Stromal cell of bone marrow (primary cell): Measurements from ENCODE around the gene PRRT2.
"Not testable (repeated sequence)": the region's sequence is repeated elsewhere in the genome, so short reads cannot be mapped to it uniquely, and the experiment has no call there.

Experiments
- DNase-seq: peaks from one replicate; pipeline ENCODE4 v3.0.0-alpha.2; 2012; ENCODE audit warnings: low read depth

Gene PRRT2

DNA sequence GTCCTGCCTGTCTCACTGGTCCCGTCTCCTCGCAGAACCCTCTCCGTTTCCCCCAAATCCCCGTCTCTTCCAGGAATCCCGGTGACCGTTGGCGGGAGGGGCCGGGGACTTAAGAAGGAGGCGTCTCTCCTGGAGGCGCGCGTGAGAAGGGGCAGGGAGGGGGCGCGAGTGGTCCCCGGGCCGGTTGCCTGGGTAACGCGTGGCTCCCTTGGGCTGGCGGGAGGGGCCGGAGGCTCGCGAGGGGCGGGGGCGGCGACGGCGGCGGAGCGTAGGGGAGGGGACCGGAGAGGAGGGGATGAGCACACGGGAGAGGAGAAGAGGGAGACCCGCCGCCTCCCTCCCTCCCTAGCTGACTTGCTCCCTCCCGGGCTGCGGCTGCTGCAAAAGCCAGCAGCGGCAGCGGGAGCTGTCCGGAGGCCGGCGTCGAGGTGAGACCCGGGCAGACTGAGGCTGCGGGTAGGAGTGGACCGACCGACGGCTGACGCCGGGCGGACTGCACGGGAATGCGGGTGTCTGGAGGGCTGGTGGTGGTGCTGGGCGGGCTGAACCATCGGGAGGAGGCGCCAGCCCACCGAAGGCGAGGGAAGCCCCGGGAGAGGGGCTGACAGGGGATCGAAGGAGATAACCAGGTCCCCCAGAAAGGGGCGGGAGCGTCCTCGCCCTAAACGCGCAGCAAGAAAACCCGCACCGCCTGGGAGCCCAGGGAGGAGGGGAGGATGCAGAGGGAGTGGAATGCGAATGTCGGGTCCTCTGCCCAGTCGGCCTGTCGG is at the start of gene PRRT2:
Gene PRRT2 (plus strand): TSS at position 298 of the 770 bp plus-strand sequence. CDS start 862 bp downstream, outside the sequence.
- DNase-seq, result no peak

DNA sequence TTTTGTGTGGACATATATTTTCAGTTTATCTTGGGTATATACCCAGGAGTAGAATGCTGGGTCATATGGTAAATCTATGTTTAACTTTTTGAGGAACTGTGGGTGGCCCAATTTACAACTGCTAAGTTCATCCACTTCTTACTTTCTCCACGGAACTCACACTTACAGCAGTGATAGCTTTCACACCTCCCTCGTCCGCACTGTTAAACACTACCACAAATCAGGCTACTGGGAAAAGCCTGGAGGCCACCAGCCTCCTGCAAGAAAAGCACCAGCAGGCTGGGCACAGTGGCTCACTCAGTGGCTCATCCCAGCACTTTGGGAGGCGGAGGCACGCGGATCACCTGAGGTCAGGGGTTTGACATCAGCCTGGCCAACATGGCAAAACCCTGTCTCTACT is 48.7 kb upstream of the PRRT2 start:
- no peak for DNase-seq

DNA sequence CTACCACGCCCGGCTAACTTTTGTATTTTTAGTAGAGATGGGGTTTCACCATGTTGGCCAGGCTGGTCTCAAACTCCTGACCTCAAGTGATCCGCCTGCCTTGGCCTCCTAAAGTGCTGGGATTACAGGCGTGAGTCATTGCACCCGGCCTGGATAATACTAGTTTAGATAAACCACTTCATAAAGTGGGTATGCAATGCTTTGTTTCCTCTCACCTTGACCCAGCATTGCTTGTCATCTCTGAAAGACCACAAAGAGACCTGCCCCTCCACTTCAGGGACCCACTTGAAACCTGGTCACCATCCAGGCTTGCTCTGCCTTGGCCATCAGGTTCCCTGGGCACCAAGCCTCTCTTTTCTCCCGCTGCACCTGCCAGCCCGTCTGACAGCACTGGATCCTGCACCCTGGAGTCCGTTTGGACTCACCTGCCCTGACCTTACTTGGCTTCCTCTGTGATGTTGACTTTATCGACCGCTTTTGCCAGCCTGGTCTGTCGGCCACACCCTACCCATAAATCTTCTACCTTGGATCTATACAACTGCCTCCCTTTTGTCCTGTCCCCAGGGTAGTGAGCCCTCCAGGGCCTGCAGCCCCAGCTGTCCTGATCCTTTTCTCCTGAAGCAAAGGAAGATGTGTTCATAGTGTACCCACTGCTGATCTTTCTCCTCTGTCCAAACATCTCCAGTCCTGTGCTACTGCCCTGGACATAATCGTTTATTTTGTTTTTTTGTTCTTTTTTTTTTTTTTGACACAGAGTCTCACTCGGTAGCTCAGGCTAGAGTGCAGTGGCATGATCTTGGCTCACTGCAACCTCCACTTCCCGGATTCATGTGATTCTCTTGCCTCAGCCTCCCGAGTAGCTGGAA is 46.6 kb upstream of the PRRT2 start:
- DNase-seq, result no peak

DNA sequence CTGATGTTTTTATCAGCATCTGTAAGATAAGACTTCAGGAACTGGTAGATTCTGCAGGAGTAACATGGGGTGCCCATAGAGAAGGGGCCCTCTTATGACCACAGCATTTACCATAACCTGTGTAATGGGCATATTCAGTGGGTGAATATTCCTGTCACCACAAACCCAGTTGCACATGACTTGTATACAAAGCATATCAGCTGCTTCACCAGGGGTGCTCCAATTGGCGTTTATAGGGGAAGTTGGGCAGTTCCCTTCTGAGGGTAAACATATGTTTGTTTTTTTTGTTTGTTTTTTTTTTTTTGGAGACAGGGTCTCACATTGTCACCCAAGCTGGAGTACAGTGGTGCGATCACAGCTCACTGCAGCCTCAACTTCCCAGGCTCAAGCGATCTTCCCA is 45.4 kb upstream of the PRRT2 start:
- no peak for DNase-seq

DNA sequence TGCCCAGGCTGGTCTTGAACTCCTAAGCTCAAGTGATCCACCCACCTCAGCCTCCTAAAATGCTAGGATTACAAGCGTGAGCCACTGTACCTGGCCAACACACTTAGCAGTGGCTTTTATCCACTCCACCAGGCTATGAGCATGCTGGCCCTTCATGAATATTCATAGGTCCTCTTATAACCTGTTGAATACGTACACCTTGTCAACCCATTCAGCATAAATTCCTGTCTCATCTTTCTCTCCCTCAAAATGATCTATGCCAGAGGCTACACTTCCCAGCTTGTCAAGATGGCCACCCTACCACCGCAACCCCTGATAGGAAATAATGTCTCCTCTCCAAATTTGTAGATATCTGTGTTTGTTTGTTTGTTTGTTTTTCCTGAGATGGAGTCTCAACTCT is 44.9 kb upstream of the PRRT2 start:
- DNase-seq, result no peak

DNA sequence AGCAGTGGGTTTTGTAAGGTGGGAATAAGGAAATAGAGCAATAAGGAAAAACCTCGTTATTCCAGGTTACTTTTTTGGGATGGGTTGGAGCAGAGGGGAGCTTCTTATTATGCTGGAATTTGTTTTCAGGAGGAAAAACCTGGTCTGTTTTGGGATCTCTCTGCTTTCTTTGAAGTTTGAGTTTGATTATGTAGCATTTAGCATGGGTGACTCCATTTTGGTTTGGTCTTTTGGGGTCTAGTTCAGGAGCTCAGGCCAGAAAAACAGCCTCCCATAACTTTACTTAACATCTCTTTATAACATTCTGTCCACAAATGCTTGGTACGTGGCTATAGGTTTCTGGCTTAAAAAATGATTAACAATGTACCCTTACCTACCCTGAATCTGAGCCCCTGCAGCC is 42.5 kb upstream of the PRRT2 start:
- DNase-seq, result no peak

DNA sequence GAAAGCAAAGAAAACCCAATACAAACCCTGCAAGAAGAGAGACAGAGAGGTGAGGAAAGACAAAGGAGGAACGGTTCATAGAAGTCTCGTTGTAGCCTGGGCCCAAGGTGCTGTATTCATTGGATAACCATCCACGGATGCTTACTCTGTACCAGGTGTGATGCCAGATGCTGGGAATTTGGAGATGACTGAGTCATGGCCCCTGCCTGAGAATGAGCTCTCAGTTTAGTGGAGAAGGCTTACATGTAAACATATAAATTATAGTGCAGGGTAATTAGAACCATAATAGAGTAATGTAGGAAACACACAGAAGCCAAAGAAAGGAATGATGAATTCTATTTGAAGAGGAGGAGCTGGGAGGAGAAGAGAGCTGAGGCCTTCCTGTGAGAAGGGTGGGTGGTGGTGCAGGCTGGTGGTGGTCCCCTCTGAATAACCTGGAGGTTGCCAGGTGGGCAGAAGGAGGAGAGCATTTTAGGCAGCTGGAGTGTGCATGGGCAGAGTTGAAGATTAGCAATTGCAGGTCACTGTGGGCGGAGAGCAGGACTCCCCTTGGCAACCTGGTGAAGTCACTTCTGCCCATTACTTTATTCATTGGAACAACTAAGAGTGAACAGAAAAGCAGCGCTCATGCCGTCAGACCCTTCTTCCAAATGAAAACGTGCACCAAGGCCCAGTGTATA is 41.6 kb upstream of the PRRT2 start:
- no peak for DNase-seq

DNA sequence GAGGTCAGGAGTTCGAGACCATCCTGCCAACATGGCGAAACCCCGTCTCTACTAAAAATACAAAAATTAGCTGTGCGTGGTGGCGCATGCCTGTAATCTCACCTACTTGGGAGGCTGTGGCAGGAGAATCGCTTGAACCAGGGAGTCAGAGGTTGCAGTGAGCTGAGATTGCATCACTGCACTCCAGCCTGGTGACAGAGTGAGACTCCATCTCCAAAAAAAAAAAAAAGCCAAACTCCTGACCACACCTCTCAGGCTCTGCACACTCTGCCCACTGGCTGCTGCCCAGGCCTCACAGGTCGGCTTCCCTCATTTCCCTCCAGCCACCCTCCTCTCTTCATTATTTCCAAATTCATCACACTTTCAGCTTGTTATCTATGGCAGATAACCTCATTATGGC is 39.7 kb upstream of the PRRT2 start:
- DNase-seq, result not testable (repeated sequence)

DNA sequence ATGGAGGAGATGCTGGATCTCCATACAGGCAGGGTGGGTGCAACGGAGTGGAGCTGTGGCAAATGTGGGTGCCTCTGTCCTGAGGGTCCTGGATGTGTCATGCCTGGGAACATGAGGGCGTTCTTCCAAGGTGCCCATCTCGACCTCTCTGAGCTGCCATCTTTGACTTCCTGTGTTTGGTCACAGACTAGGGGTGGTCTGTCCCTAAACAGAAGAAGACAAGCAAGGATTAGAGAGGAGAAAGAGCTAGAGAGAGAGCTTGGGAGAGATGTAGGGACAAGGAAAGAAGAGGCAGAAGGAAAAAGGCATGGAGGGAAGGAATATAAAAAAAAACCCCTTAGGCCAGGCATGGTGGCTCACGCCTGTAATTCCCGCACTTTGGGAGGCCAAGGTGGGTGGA is 37.3 kb upstream of the PRRT2 start:
- DNase-seq, result no peak

DNA sequence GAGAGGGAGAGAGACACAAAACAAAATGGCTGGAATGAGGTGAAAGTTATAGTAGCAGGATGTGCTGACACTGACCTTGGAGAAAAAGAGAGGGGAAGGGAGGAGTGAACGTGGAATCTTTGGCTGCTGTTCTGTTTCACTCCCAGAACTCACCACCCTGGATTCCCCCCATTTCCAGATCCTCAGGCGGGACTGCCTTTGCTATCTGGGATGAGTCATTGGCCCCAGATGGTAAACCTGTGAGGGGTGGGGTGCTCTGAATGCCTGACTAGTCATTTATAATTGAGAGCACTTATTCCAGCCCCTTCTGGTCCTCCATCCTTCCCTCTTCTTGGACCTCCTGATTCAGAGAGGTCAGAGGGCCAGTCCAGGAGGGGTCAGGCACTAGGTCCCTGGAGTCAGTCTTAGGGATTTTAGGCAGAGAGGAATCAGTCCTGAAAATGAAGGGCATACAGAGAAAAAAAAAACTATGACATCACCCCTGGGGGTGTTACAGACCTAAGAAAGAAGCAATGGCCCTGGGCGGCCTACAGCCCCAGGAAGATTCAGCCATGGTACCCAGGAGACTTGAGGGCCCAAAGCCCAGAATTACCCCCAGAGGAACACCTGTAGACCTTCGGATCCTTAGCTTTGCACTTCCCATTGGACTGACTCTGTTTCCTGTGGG is 36.1 kb upstream of the PRRT2 start:
- no peak for DNase-seq

DNA sequence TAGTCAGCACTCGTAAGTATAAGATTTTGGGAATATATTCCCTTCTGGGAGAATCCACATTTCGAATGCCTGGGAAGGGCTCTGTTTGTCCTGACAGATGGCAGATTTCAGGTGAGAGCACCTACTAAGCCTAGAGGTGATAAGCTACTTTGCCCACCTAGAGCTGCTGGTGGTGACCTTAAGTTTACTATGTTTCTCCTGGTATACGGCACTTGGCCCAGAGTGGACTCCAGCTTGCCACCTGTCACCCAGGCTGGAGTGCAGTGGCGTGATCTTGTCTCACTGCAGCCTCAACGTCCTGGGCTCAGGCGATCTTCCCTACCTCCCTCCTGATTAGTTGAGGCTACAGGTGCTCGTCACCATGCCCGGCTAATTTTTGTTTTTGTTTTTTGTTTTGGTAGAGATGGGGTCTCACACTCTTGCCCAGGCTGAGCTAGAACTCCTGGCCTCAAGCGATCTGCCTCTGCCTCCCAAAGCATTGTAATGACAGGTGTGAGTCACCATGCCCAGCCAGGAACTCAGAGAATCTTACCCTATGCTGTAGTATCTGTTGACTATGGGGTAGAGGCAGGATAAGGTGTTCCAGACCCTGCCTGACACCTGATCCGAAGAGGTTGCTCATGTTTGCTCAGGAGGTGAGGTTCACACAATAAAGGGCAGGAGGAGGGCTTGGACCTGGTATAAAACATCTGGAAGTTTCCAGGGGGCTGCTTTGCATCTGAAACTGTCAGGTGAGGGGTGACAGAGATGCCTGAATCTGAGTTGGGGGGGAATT is 34.2 kb upstream of the PRRT2 start, which contains the start of gene ZG16:
Gene ZG16 (plus strand): TSS at position 681 of the 775 bp plus-strand sequence. CDS start 1,011 bp downstream, outside the sequence.
- DNase-seq, result no peak

DNA sequence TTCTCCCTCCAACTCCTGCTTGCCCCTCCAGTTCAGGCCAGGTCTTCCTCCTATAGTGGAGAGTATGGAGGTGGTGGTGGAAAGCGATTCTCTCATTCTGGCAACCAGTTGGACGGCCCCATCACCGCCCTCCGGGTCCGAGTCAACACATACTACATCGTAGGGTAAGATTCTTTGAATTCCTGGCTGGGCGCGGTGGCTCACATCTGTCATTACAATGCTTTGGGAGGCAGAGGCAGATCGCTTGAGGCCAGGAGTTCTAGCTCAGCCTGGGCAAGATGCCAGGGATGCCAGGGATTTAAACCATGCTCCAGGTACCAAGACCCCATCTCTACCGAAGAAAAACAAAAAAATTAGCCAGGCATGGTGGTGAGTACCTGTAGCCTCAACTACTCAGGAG is 32.5 kb upstream of the PRRT2 start:
- no peak for DNase-seq

DNA sequence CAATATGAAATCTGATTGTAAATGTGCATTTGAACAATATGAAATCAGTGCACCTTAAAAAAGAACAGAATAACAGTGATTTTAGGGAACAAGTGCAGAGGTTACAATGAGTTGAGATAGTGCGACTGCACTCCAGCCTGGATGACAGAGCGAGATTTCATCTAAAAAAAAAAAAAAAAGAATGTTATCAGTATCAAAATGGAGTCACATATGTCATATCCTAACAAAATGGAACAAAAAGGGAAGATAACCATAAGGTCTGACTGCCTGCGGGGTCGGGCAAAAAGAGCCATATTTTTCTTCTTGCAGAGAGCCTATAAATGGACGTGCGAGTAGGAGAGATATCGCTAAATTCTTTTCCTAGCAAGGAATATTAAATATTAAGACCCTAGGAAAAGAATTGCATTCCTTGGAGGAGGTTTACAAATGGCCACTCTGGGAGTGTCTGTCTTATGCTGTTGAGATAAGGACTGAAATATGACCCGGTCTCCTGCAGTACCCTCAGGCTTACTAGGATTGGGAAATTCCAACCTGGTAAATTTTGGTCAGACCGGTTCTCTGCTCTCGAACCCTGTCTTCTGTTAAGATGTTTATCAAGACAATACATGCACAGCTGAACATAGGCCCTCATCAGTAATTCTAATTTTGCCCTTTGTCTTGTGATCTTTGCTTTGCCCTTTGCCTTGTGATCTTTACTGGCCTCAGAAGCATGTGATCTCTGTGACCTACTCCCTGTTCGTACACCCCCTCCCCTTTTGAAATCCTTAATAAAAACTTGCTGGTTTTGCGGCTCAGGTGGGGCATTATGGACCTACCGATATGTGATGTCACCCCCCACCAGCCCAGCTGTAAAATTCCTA is 28.7 kb upstream of the PRRT2 start:
- DNase-seq, result not testable (repeated sequence)

DNA sequence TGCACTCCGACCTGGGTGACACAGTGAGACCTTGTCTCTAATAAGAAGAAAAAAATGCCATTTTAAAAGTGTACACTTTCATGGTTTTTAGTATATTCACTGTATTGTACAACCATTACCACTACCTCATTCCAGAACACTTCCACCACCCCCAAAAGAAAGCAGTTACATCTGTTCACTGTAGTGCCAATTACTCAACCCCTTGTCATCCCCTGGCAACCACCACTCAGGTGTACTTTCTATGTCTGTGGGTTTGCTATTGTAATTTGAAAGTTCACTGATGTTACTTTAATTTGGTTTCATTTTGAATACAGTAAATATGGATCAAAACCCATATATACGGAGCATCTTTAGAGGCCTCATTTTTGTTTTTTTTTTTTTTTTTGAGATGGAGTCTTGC is 27.8 kb upstream of the PRRT2 start:
- no peak for DNase-seq

DNA sequence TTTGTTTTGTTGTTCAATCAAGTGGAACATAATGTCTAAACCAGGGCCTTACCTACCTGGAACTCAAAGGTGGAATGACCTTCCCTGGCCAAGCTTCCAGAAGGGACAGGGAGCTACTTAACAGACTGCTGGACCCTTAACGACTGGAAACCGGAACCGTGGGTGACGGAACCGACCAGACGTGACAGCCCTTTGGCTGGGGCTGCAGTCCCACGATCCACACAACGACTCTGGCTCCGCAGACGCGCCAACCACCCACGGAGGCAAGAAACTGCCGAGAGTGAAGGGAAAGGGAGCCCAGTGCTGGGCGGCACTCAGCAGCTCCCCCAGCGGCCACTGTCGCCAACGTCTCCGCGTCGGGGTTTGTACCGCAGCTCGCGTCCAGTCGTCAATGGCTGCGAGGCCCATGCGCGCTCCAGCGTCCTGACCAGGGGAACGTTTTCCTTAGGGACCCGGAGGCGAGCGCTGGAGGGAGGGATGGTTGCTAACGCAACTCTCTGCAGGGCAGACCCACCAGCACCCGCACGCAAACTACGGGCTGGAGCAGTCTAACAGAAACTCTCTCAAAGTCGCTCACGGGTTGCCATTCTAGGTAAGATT is 27.0 kb upstream of the PRRT2 start:
- DNase-seq, result no peak

DNA sequence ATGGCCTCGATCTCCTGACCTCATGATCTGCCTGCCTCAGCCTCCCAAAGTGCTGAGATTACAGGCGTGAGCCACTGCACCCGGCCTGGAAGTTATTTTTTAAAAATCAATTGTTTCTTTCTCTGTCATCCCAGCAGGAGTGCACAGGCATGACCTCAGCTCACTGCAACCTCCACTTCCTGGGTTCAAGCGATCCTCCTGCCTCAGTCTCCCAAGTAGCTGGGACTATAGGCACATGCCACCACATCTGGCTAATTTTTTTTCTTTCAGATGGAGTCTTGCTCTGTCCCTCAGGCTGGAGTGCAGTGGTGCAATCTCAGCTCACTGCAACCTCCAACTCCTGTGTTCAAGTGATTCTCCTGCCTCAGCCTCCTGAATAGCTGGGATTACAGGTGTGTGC is 24.8 kb upstream of the PRRT2 start:
- not testable (repeated sequence) for DNase-seq

DNA sequence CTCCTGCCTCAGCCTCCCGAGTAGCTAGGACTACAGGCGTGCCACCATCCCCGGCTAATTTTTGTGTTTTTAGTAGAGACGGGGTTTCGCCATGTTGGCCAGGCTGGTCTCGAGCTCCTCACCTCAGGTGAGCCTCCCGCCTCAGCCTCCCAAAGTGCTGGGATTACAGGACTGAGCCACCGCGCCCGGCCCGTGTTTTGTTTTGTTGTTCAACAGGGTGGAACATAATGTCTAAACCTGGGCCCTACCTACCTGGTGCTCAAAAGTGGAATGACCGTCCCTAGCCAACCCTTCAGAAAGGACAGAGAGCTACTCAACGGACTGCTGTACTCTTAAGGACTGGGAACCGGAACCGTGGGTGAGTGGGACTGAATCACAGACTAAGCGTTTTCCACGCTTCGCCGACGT is 22.2 kb upstream of the PRRT2 start:
- no peak for DNase-seq

DNA sequence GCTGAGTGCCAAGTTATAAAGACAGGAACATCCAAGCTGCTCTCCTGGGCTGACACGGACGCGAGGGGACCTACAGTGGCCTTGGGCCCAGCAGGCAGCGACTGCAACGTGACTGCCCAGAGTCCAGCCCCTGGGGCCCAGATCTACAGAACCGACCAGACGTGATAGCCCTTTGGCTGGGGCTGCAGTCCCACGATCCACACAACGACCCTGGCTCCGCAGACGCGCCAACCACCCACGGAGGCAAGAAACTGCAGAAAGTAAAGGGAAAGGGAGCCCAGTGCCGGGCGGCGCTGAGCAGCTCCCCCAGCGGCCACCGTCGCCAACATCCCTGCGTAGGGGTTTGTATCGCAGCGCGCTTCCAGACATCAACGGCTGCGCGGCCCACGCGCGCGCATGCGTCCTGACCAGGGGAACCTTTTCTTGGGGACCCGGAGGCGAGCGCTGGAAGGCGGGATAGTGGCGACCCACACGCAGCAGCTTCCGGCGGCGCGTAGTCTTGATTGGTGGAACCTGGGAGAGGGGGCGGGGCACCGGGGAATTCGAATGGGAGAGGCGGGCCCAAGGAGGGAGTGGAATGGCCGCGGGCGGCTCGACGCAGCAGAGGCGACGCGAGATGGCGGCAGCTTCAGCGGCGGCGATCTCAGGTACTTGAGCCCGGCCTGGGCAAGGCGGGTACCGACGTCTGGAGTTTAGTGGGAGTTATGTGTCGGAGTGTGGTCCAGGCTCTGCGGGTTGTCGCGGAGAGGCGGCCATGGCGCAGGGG is 21.6 kb upstream of the PRRT2 start, which contains the start of gene KIF22:
Gene KIF22 (plus strand): TSS at position 569 of the 766 bp plus-strand sequence. CDS start 9 bp downstream, at position 578.
- DNase-seq, result peak; percentile 96
